Thyroid gland (tissue), 4 donors: ENCODE measurements around the gene RCAN2.

Experiments used
- POLR2A ChIP-seq, 2 donors: fragments of 450-650 bp; IDR thresholded peaks; one replicate each; pipeline ENCODE4 v1.6.1; 2017; ENCODE audit warnings: antibody characterized with exemption in 2 of 2, mild to moderate bottlenecking in 2 of 2, moderate library complexity in 1 of 2
- TF ChIP-seq, protein P1 (sequence below), 6 experiments: fragments of 200-600 bp in 3 of 6; fragments of 450-650 bp in 3 of 6; sonication (generic) in 3 of 6; IDR thresholded peaks; one replicate each; pipeline ENCODE4 v1.5.1; 2016 to 2019; ENCODE audit warnings: antibody characterized with exemption in 6 of 6, mild to moderate bottlenecking in 2 of 6, inconsistent platforms in 1 of 6, moderate library complexity in 1 of 6

DNA sequence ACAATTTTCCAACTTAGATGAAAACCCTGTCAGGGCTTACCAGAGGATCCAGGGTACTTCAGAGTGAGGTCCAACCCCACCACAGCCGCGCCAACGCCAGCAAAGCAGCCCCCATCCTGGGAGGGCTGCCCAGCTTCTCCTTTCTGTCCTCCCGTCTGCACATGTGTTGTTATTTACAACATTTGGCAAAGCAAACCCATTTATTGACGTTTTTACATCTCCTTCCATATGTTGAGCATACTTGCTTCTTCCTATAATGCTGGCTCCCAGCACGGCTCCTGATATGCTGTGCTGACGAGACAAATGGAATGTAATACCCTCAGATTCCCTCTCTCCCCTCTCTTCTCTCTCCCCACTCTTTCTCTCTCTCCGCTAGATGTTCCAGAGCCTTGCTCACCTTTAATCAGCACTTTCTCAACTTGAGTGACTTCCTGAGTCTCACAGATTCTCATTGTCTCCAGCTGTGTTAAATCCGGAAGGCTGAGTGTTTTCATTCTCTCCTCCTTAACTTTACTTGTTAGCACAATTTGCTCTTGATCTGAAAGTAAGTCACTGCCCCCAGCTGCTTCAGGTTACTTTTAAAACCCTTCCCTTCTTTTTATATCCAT, 22.7 kb downstream of the RCAN2 start:
- TF ChIP-seq, protein P1, sequence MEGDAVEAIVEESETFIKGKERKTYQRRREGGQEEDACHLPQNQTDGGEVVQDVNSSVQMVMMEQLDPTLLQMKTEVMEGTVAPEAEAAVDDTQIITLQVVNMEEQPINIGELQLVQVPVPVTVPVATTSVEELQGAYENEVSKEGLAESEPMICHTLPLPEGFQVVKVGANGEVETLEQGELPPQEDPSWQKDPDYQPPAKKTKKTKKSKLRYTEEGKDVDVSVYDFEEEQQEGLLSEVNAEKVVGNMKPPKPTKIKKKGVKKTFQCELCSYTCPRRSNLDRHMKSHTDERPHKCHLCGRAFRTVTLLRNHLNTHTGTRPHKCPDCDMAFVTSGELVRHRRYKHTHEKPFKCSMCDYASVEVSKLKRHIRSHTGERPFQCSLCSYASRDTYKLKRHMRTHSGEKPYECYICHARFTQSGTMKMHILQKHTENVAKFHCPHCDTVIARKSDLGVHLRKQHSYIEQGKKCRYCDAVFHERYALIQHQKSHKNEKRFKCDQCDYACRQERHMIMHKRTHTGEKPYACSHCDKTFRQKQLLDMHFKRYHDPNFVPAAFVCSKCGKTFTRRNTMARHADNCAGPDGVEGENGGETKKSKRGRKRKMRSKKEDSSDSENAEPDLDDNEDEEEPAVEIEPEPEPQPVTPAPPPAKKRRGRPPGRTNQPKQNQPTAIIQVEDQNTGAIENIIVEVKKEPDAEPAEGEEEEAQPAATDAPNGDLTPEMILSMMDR (IDR thresholded peaks at IDR 0.05) = no peak
- TF ChIP-seq POLR2A (IDR thresholded peaks at IDR 0.05) = no peak
